NCI-H526 treated with DMSO at 0.1 percent for 48 hours (cell line): Measurements from ENCODE around the gene FAM163B.
"Not testable (repeated sequence)": the region's sequence is repeated elsewhere in the genome, so short reads cannot be mapped to it uniquely, and the experiment has no call there.

Source experiments
- DNase-seq: peaks from one replicate; lab custom pipeline; 2025; lab: John Stamatoyannopoulos, UW

FAM163B gene

DNA sequence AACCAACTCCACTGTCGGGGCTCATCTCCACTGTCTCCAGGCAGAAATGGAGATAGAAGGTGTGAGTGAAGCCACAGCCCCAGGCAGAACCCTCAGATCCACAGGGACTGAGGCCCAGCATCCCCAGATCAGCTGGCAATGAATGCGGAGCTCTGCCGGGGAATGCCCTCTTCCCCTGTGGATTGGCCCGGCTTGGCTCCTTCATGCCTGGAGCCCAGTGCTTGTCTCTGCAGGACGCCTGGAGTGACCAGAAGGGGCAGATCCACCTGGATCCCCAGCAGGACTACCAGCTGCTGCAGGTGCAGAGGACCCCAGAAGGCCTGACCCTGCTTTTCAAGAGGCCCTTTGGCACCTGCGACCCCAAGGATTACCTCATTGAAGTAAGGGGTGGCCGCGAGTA lies 30.4 kb upstream of the FAM163B start:
- DNase-seq = no peak

- no peak for DNase-seq
Measured at GRCh38 chr9:133638711-133639110, 29.5 kb upstream of the FAM163B start.

DNA sequence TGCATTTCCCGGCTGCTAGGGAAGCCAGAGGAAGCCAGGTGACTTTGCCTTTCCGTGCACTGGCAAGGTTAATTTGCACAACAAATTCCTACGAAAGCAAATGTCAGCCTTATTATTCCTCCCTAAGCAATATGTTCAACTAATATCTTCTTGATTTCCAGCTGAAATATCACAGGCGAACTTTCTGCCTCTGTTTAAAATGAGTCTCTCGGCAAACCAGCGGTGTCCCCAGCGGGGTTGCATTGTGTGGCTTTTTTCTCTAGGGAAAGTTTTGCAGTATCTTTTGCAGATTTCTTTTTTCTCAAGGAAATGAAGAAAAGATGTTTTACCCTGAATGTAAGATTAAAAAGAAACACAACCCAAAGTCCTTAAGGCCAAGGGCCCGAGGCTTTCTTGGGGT lies 28.9 kb upstream of the FAM163B start:
- no peak for DNase-seq

- DNase-seq = no peak
Measured at GRCh38 chr9:133637451-133638055, 28.4 kb upstream of the FAM163B start.

- DNase-seq = no peak
Measured at GRCh38 chr9:133636902-133637301, 27.7 kb upstream of the FAM163B start.

DNA sequence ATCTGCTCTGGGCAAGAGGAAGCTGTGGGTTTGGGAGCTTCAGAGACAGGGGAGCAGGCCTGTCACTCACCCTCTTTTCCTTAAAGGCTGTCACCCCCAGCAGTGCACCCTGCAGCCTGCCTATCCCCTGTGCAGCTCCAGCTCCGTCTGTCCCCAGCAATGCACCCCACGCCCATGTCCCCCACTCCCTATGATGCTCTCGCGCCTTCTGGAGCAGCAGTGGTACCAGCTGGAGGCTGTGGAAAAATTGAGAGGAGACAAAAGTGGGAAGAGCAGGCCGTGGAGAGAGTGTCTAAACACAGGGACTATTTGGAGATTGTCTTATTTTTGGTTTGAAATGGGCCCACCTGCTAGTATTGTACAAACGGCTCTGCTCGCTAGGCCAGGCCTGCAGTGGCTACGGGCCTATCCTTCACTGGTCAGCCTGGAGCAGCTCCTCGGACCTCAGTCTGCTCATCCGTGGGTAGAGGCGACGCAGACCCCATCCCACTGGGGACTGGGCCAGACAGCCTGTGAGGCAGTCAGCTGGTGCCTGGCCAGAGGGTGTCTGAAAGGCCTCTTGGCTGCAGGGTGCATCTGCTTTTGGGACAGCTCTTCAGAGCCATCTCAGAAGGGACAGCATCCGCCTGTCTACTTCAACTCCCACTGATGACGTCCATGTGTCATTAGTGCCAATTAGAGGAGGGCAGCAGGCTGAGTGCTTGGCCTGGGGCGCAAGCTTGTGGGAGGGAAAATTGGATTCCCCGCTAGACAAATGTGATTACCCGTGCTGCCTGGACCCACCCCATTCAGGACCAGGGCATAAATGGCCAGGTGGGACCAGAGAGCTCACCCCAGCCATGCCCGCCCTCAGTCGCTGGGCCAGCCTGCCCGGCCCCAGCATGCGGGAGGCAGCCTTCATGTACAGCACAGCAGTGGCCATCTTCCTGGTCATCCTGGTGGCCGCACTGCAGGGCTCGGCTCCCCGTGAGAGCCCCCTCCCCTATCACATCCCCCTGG lies 26.6 kb upstream of the FAM163B start, which contains the start of gene DBH:
Gene DBH (plus strand): TSS at position 831 of the 999 bp plus-strand sequence. CDS start 9 bp downstream, at position 840.
- no peak for DNase-seq

DNA sequence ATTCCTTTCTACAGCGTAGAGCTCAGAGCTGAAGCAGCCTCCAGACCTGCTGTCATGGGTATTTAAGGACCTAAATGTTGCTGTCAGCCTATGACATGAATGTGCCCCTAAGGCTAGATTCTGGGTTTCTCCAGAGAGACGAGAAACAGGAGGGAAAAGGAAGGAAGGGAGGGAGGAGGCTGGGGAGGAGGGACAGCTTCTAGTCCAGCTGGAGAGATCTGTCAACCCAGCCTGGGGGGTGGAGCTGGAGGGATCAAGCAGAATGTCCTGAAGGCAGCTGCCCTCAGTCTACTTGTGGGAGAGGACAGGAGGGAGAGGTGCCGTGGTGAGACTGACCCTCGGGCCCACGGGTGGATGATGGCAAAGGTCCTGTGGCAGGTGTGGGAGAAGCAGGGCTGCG lies 25.9 kb upstream of the FAM163B start:
- no peak for DNase-seq

DNA sequence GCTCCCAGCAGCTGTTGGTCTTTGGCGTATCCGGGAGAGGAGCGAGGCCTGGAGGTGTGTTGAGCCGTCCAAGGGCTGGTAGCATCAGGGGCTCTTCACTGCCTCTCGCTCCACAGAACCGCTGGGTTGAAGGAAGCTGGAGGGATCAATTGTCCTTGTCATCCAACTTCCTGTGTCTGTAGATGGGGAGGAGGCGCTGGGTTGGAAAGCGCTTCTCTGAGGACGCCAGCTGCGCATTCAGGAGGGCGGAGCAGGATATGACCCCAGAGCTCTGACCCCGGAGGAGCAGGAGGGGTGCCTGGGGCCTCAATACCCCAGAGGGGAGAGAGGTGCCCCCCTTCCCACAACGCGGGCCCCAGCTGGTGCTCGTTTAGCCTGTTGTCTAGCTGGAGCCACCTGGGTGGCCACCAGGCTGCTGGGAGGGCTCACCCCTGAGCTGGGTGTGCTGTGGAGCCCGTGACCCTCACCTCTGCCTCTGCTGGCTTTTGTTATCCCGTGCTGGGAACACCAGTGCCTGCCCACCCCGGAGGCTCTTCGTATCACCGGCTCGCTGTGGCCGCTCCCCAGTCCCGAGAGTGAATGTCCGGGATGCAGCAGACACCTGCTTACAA lies 25.0 kb upstream of the FAM163B start:
- no peak for DNase-seq

- no peak for DNase-seq
Measured at GRCh38 chr9:133633681-133634080, 24.5 kb upstream of the FAM163B start.

DNA sequence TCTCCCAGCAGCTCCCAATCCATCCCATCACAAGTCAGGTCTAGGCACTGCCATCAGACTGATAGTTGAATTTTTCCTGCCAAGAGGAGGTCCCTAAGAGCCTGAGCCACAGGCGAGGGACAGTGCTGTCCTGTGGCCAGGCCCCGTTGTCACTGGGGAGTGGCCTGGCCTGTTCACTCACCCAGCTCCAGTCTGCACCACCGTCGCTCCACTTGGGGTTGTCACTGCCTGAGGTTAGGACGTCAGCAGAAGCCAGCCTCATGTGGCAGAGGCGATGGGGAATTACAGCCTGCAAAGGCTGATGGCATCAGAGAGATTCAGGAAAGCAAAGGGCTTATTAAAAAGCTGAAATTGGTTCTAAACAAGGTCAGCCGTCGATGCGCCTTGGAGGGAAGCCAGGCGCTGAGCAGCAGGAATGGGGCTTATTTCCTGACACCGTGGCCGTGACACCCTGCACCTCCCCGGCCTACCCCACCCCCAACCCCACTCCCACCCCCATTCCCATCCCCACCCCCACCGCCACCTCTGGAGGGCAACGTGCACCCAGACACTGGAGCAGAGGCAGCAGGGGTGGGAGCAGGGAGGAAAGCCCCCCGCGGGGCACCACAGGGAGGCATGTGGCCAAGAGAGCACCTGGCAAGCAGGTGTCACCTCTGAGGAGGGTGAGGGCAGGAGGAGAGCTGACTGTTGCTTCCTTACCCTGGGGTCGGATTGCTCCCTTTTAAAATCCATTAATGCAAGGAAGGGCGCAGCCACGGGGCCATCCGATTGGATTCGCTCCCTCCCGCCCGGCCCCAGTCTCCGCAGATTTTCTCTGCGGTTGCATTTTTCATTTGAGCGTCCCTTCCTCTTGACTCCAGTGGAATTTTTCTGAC lies 23.9 kb upstream of the FAM163B start:
- DNase-seq = no peak

- DNase-seq = no peak
Measured at GRCh38 chr9:133631111-133631510, 21.9 kb upstream of the FAM163B start.

GRCh38 chr9:133629221-133630110 lies 20.3 kb upstream of the FAM163B start:
- DNase-seq = no peak

GRCh38 chr9:133628766-133629165 lies 19.6 kb upstream of the FAM163B start:
- no peak for DNase-seq

DNA sequence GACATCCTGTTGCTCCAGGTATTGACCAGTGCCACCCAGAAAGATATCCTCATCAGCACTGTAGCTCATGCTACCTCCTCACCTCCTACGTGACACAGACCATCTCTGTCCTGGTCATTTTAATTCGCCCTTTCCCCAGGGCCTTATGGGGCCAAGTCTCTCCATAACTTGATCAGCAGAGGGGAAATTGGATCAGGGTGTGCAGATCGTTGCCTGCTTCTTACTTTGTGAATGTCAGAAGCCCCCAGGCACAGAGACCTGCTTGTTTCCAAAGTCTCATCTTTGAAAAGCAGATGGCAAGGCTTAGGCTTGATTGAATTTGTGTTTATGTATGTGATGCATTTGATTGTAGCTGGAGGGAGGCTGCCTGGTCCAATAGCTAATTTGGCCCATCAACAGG lies 18.2 kb upstream of the FAM163B start:
- DNase-seq = no peak

DNA sequence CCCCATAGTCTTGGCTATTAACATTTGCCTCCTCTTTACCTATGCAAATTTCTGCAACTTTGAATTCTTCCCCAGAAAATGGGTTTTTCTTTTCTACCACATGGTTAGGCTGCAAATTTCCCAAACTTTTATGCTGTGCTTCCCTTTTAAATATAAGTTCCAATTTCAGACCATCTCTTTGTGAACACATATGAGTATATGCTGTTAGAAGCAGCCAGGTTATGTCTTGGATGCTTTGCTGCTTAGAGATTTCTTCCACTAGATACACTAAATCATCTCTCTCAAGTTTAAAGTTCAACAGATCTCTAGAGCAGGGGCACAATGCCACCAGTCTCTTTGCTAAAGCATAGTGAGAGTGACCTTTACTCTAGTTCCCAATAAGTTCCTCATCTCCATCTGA lies 16.8 kb upstream of the FAM163B start:
- DNase-seq = not testable (repeated sequence)

DNA sequence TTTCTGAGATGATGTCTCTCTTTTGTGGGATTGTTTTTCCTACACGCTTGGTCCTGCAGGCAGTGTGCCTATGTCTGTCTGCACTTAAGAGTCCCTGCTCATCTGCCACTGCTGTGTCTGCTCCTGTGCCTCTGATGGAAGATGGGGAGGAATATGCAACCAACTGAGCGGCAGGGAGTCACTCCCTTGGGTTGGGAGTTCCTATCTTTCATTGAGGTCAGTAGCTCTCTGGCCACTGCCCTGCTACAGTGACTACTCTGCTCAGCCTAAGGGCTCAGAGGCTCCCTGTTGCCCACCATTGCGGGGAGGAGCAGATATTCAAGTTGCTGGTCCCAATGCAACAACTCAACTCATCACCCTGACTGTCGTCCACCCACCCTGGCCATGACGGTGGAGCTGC lies 13.4 kb upstream of the FAM163B start:
- no peak for DNase-seq

DNA sequence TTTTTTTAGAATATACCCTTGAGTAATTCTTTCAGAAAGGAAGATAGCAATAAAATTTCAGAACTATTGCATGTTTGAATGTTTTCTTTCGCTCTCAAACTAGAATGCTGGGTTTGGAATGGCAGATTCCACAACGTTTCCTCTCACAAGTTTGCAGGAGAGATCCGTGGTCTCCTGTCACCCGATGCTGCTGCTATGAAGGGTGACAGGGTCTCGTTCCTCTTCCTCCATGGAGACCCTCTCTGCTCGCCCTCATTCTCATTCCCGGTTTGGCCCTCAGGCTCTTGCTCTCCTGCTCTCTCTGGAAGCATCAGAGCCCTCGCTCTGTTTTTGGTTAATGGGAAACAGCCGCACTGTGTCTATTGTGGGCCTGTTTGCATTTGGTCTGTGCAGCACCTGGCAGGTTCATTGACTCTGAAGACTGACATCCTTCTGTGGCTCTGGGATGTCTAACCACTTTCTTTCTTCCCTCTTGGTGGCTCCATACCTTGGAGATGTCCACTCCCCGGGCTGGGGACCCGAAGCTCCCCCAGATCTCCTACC lies 12.6 kb upstream of the FAM163B start:
- no peak for DNase-seq

DNA sequence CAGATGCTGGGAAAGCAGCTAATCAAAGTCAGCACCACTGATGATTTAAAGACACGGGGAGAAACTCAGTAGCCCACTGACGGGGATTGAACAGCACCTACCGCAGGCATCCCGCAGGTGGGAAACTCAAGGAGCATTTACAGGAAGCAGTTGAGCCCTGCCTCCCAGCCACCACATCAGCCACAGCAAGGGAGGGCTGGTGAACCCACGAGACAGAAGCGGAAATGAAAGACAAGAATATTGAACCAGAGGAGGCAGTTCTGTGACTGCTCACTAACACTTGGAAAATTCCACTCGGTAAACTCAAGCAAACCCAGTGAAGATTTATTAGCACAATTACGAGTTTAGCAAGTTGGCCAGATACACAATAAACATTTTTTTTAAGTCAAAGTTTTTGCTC lies 10.6 kb upstream of the FAM163B start:
- DNase-seq = no peak

DNA sequence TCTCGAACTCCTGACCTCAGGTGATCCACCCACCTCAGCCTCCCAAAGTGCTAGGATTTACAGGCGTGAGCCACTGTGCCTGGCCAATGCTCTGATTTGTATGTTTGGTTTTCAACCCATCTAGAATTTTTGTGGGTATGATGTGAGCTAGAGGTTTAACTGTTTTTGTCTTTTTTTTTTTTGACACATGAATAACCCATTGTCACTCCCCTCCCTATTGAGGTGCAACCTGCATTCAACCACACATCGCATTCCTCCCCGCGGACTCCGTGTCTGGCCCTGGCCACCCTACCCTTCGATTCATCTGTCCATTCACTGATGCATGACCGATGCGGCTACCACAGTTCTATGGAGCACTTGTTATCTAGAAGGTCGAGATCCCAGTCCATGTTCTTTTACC lies 9.5 kb upstream of the FAM163B start:
- DNase-seq = no peak

GRCh38 chr9:133616643-133617405 lies 7.6 kb upstream of the FAM163B start:
- no peak for DNase-seq
